Measurements from ENCODE around the gene LRRC52. TPM values are rescaled to one million over a fixed set of nuclear protein-coding genes. Genes with fewer than 3 reads are reported as not detected.

LRRC52 gene
- polyA plus RNA-seq, 2 donors: not detected

- Histone ChIP-seq H3K27ac (ENCODE audit: low read depth in 2 of 2, low read length in 1 of 2) (no peak overlapping the region), H3K36me3 (ENCODE audit: control insufficient read depth in 2 of 2, insufficient read depth in 2 of 2, low read length in 1 of 2) (no peaks in the 10 kb centered on the region), H3K4me1 (ENCODE audit: control insufficient read depth in 2 of 2, insufficient read depth in 2 of 2, low read length in 1 of 2) (no peaks in the 10 kb centered on the region), H3K27me3 (ENCODE audit: control insufficient read depth in 1 of 2, insufficient read depth in 2 of 2, low read length in 2 of 2) (no peaks in the 10 kb centered on the region), H3K4me3 (ENCODE audit: low read depth in 1 of 2, low read length in 2 of 2) (no peak overlapping the region), H3K9me3 (ENCODE audit: control insufficient read depth in 2 of 2, insufficient read depth in 1 of 2, low read depth in 1 of 2, low read length in 1 of 2) (no peaks in the 10 kb centered on the region)
- WGBS, 2 donors: 82 to 87% methylated on average over 3 of the region's 3 CpGs
These were observed 35.5 kb upstream of the LRRC52 start for GRCh38 chr1:165508291-165508690.

DNA sequence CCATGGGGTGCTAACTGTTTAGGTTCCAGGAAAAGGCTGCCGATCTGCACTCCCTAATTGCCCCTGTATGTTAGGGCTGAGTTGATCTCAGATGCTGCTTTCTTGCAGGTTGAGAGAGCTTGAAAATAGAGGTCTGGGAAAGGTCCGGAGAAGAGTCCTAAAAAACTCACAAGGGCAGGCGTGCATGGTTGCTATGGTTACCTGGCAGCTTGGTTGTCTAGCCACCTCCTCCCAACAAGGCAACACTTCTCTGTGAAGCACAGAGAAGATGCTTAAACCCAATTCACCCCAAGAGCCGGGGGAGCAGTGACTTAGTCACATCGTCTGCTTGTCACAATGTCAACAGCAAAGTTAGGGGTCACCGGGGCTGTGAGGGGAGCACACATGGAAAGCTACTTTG lies 31.0 kb upstream of the LRRC52 start:
- H3K36me3 ChIP-seq (ENCODE audit: control insufficient read depth in 2 of 2, insufficient read depth in 2 of 2, low read length in 1 of 2): no peaks in the 10 kb centered on the region
- no peak overlapping the region for H3K4me3 ChIP-seq (ENCODE audit: low read depth in 1 of 2, low read length in 2 of 2)
- WGBS, 2 donors: 51 to 56% methylated on average over 6 of the region's 6 CpGs
- no peaks in the 10 kb centered on the region for H3K4me1 ChIP-seq (ENCODE audit: control insufficient read depth in 2 of 2, insufficient read depth in 2 of 2, low read length in 1 of 2)
- H3K27me3 ChIP-seq (ENCODE audit: control insufficient read depth in 1 of 2, insufficient read depth in 2 of 2, low read length in 2 of 2): peaks cover 0 to 1% of the 10 kb centered on the region in 2 donors
- no peak overlapping the region for H3K27ac ChIP-seq (ENCODE audit: low read depth in 2 of 2, low read length in 1 of 2)
- H3K9me3 ChIP-seq (ENCODE audit: control insufficient read depth in 2 of 2, insufficient read depth in 1 of 2, low read depth in 1 of 2, low read length in 1 of 2): no peaks in the 10 kb centered on the region

- no CpG with 5 or more reads among the region's 2 CpGs for WGBS, 2 donors
- H3K9me3 ChIP-seq (ENCODE audit: control insufficient read depth in 2 of 2, insufficient read depth in 1 of 2, low read depth in 1 of 2, low read length in 1 of 2): peaks cover 0 to under 1% of the 10 kb centered on the region in 2 donors
- no peaks in the 10 kb centered on the region for H3K36me3 ChIP-seq (ENCODE audit: control insufficient read depth in 2 of 2, insufficient read depth in 2 of 2, low read length in 1 of 2)
- no peak overlapping the region for H3K4me3 ChIP-seq (ENCODE audit: low read depth in 1 of 2, low read length in 2 of 2)
- H3K27me3 ChIP-seq (ENCODE audit: control insufficient read depth in 1 of 2, insufficient read depth in 2 of 2, low read length in 2 of 2): peaks cover 0 to 3% of the 10 kb centered on the region in 2 donors
- no peaks in the 10 kb centered on the region for H3K4me1 ChIP-seq (ENCODE audit: control insufficient read depth in 2 of 2, insufficient read depth in 2 of 2, low read length in 1 of 2)
- no peak overlapping the region for H3K27ac ChIP-seq (ENCODE audit: low read depth in 2 of 2, low read length in 1 of 2)
These were observed 27.3 kb upstream of the LRRC52 start for GRCh38 chr1:165516469-165516868.

DNA sequence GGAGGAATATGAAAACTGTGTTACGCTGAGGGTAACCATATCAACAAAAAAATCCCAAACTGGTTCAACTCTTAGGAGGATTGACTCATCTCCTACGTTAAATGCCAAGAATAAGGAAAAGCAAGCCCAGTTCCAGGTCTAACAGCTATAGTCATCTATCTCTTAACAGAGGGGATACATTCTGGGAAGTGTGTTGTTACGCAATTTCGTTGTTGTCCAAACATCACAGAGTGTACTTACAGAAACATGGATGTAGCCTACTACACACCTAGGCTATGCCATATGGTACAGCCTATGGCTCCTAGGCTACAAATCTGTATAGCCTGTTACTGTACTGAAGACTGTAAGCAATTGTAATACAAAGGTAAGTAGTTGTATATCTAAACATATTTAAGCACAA lies 23.2 kb upstream of the LRRC52 start:
- H3K9me3 ChIP-seq (ENCODE audit: control insufficient read depth in 2 of 2, insufficient read depth in 1 of 2, low read depth in 1 of 2, low read length in 1 of 2): peaks cover 0 to 3% of the 10 kb centered on the region in 2 donors
- H3K4me1 ChIP-seq (ENCODE audit: control insufficient read depth in 2 of 2, insufficient read depth in 2 of 2, low read length in 1 of 2): no peaks in the 10 kb centered on the region
- WGBS, 2 donors: 88 to 92% methylated on average over 4 of the region's 4 CpGs
- H3K27ac ChIP-seq (ENCODE audit: low read depth in 2 of 2, low read length in 1 of 2): no peak overlapping the region
- no peaks in the 10 kb centered on the region for H3K36me3 ChIP-seq (ENCODE audit: control insufficient read depth in 2 of 2, insufficient read depth in 2 of 2, low read length in 1 of 2)
- H3K4me3 ChIP-seq (ENCODE audit: low read depth in 1 of 2, low read length in 2 of 2): no peak overlapping the region
- H3K27me3 ChIP-seq (ENCODE audit: control insufficient read depth in 1 of 2, insufficient read depth in 2 of 2, low read length in 2 of 2): peaks cover 2 to 3% of the 10 kb centered on the region in 2 donors

DNA sequence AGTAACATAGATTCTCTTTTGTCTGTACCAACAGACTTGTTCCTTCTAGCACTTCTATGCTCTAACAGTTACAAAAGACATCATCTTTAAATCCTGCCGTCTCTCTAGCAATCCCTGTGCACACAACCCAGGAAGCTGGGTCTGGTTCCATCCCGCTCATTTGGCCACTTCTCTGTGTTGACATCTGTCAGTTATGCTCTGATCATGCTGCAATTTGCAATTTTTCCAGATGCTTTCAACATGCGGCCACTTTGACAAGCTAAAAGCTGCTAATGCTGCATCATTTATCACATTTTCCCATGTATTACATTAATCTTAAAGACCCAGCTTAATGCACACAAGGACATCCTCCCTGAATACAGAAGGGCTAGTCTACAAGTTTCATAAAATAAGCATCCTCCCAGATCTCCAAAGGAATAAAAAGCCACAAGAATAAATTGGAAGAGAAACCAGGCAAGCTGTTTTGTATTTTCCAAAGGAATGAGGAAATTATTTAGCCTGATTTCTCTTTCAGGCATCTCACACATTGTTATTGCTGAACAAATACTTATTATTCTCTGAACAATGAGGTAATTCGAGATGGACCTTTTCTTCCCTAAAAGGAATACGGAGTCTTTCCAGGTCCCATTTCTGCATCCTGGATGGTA lies 19.0 kb upstream of the LRRC52 start:
- Histone ChIP-seq H3K36me3 (ENCODE audit: control insufficient read depth in 2 of 2, insufficient read depth in 2 of 2, low read length in 1 of 2) (no peaks in the 10 kb centered on the region), H3K27ac (ENCODE audit: low read depth in 2 of 2, low read length in 1 of 2) (no peak overlapping the region)

GRCh38 chr1:165525708-165526107 lies 18.1 kb upstream of the LRRC52 start:
- H3K4me3 ChIP-seq (ENCODE audit: low read depth in 1 of 2, low read length in 2 of 2): no peak overlapping the region
- peaks cover 0 to 3% of the 10 kb centered on the region in 2 donors for H3K9me3 ChIP-seq (ENCODE audit: control insufficient read depth in 2 of 2, insufficient read depth in 1 of 2, low read depth in 1 of 2, low read length in 1 of 2)
- H3K27ac ChIP-seq (ENCODE audit: low read depth in 2 of 2, low read length in 1 of 2): no peak overlapping the region
- WGBS, 2 donors: 75 to 84% methylated on average over 3 of the region's 3 CpGs
- H3K36me3 ChIP-seq (ENCODE audit: control insufficient read depth in 2 of 2, insufficient read depth in 2 of 2, low read length in 1 of 2): no peaks in the 10 kb centered on the region
- H3K4me1 ChIP-seq (ENCODE audit: control insufficient read depth in 2 of 2, insufficient read depth in 2 of 2, low read length in 1 of 2): no peaks in the 10 kb centered on the region
- H3K27me3 ChIP-seq (ENCODE audit: control insufficient read depth in 1 of 2, insufficient read depth in 2 of 2, low read length in 2 of 2): peaks cover 0 to 2% of the 10 kb centered on the region in 2 donors

More for the DNA sequence above, 19.0 kb upstream of the LRRC52 start:
- H3K4me1 ChIP-seq (ENCODE audit: control insufficient read depth in 2 of 2, insufficient read depth in 2 of 2, low read length in 1 of 2): no peaks in the 10 kb centered on the region
- peaks cover 0 to 2% of the 10 kb centered on the region in 2 donors for H3K27me3 ChIP-seq (ENCODE audit: control insufficient read depth in 1 of 2, insufficient read depth in 2 of 2, low read length in 2 of 2)
- 60 to 66% methylated on average over 5 of the region's 5 CpGs for WGBS, 2 donors
- no peak overlapping the region for H3K4me3 ChIP-seq (ENCODE audit: low read depth in 1 of 2, low read length in 2 of 2)
- peaks cover 0 to 3% of the 10 kb centered on the region in 2 donors for H3K9me3 ChIP-seq (ENCODE audit: control insufficient read depth in 2 of 2, insufficient read depth in 1 of 2, low read depth in 1 of 2, low read length in 1 of 2)

DNA sequence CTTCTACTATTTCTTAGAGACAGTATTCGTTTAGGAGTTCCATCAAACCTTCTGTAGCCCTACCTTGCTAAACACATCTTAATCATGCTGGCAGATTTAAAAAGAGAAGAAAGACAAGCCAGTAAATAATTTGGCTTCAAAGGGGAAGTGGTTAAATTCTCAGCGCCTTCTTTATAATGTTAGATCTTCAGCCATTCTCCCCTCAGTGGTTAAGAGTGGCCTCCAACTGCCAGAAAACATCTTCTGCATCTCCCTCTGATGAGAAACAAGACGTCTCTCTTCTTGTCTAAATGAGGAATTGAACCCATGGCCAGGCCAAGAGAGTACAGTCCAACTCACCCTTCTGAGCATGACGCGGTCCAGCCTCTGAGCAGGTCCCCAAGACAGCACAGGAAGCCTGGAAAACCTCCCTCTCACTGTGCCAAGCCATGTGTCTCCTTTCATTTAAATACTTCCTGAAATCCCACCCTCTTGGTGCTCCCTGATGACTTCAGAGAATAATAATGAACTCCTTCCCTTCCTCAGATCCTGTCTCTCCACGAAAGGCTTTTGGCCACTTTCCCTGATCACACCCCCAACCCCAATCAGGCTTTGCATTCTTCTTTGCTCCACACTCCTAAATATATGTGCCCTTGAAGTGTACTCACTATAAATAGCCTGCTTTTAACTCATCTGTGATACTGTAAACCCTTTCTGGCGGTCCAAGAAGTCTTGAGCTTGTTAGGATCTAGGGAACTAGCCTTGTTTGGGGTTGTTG lies 16.4 kb upstream of the LRRC52 start:
- Histone ChIP-seq H3K9me3 (ENCODE audit: control insufficient read depth in 2 of 2, insufficient read depth in 1 of 2, low read depth in 1 of 2, low read length in 1 of 2) (no peaks in the 10 kb centered on the region), H3K27me3 (ENCODE audit: control insufficient read depth in 1 of 2, insufficient read depth in 2 of 2, low read length in 2 of 2) (peaks cover 0 to 2% of the 10 kb centered on the region in 2 donors), H3K27ac (ENCODE audit: low read depth in 2 of 2, low read length in 1 of 2) (no peak overlapping the region), H3K4me3 (ENCODE audit: low read depth in 1 of 2, low read length in 2 of 2) (no peak overlapping the region), H3K4me1 (ENCODE audit: control insufficient read depth in 2 of 2, insufficient read depth in 2 of 2, low read length in 1 of 2) (no peaks in the 10 kb centered on the region), H3K36me3 (ENCODE audit: control insufficient read depth in 2 of 2, insufficient read depth in 2 of 2, low read length in 1 of 2) (no peaks in the 10 kb centered on the region)
- 60 to 62% methylated on average over 7 of the region's 7 CpGs for WGBS, 2 donors

DNA sequence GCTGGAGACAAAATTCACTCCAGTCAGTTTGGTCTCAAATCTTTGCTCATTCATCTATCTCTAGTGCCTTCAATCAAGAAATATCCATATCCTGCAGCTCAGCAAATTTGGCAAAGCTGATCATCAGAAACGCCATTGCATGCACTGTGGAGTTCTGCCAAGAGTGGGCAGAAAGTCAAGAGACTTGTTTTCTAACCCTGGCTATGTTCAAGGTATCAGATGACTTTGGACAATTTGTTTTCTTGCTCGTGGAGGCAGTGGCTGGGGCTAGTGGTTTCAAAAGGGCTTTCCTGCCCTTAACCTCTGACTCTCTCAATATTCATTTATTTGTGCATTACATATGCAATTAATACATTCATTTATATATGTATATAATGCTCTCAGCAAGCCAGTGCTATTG lies 12.8 kb upstream of the LRRC52 start:
- Histone ChIP-seq H3K4me1 (ENCODE audit: control insufficient read depth in 2 of 2, insufficient read depth in 2 of 2, low read length in 1 of 2) (no peaks in the 10 kb centered on the region), H3K4me3 (ENCODE audit: low read depth in 1 of 2, low read length in 2 of 2) (no peak overlapping the region), H3K36me3 (ENCODE audit: control insufficient read depth in 2 of 2, insufficient read depth in 2 of 2, low read length in 1 of 2) (no peaks in the 10 kb centered on the region), H3K27ac (ENCODE audit: low read depth in 2 of 2, low read length in 1 of 2) (no peak overlapping the region), H3K9me3 (ENCODE audit: control insufficient read depth in 2 of 2, insufficient read depth in 1 of 2, low read depth in 1 of 2, low read length in 1 of 2) (no peaks in the 10 kb centered on the region), H3K27me3 (ENCODE audit: control insufficient read depth in 1 of 2, insufficient read depth in 2 of 2, low read length in 2 of 2) (no peaks in the 10 kb centered on the region)
- 8 to 11% methylated on average over 2 of the region's 2 CpGs for WGBS, 2 donors

GRCh38 chr1:165532053-165532452 lies 11.7 kb upstream of the LRRC52 start:
- Histone ChIP-seq H3K4me1 (ENCODE audit: control insufficient read depth in 2 of 2, insufficient read depth in 2 of 2, low read length in 1 of 2) (no peaks in the 10 kb centered on the region), H3K36me3 (ENCODE audit: control insufficient read depth in 2 of 2, insufficient read depth in 2 of 2, low read length in 1 of 2) (no peaks in the 10 kb centered on the region), H3K27ac (ENCODE audit: low read depth in 2 of 2, low read length in 1 of 2) (no peak overlapping the region), H3K27me3 (ENCODE audit: control insufficient read depth in 1 of 2, insufficient read depth in 2 of 2, low read length in 2 of 2) (peaks cover 0 to 3% of the 10 kb centered on the region in 2 donors), H3K4me3 (ENCODE audit: low read depth in 1 of 2, low read length in 2 of 2) (no peak overlapping the region), H3K9me3 (ENCODE audit: control insufficient read depth in 2 of 2, insufficient read depth in 1 of 2, low read depth in 1 of 2, low read length in 1 of 2) (no peaks in the 10 kb centered on the region)
- 73 to 74% methylated on average over 7 of the region's 7 CpGs for WGBS, 2 donors

DNA sequence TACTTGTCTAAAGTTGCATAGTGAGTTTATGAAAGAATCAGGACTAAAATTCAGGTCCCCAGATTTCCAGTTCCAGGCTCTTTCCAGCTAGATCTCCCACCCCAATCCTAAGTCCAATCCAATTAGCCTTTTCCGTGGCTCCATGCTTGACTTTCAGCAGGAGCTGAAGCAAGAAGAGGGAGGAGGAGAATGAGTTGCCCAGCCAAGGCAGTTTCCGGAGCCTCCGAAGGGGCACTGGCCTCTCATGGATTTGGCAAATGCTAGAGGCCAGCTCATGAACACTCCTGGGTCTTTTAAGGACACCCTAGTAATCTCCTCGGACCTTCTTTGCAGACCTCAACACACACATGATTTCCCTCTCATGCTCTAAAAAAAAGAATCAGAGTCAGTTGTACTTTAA lies 10.5 kb upstream of the LRRC52 start:
- H3K4me1 ChIP-seq (ENCODE audit: control insufficient read depth in 2 of 2, insufficient read depth in 2 of 2, low read length in 1 of 2): no peaks in the 10 kb centered on the region
- H3K27ac ChIP-seq (ENCODE audit: low read depth in 2 of 2, low read length in 1 of 2): no peak overlapping the region
- peaks cover 0 to 3% of the 10 kb centered on the region in 2 donors for H3K27me3 ChIP-seq (ENCODE audit: control insufficient read depth in 1 of 2, insufficient read depth in 2 of 2, low read length in 2 of 2)
- 74 to 77% methylated on average over 4 of the region's 4 CpGs for WGBS, 2 donors
- H3K36me3 ChIP-seq (ENCODE audit: control insufficient read depth in 2 of 2, insufficient read depth in 2 of 2, low read length in 1 of 2): no peaks in the 10 kb centered on the region
- H3K9me3 ChIP-seq (ENCODE audit: control insufficient read depth in 2 of 2, insufficient read depth in 1 of 2, low read depth in 1 of 2, low read length in 1 of 2): no peaks in the 10 kb centered on the region
- H3K4me3 ChIP-seq (ENCODE audit: low read depth in 1 of 2, low read length in 2 of 2): no peak overlapping the region

Measured in esophagus (tissue), 2 donors.